Thyroid gland (tissue), 4 donors: ENCODE measurements around the gene WDR70. TPM values are rescaled to one million over a fixed set of nuclear protein-coding genes. Genes with fewer than 3 reads are reported as not detected.

ENCODE experiments used
- DNase-seq, 2 donors: peaks; one replicate each; pipeline ENCODE4 v3.0.0-alpha.2; 2019
- H3K27ac ChIP-seq, 3 donors: fragments of 200-600 bp; sonication (generic); 1 replicate in 2 of 3; 2 replicates in 1 of 3; pipeline ENCODE4 v1.5.1; 2016 to 2019; ENCODE audit warnings: mild to moderate bottlenecking in 1 of 3, moderate library complexity in 1 of 3
- H3K27me3 ChIP-seq: fragments of 200-600 bp; sonication (generic); one replicate; pipeline ENCODE4 v1.5.1; 2019
- H3K36me3 ChIP-seq, 2 donors: fragments of 200-600 bp; sonication (generic); one replicate each; pipeline ENCODE4 v1.5.1; 2016 to 2019
- H3K4me1 ChIP-seq, 2 donors: fragments of 200-600 bp; sonication (generic); one replicate each; pipeline ENCODE4 v1.5.1; 2017 to 2019
- H3K4me3 ChIP-seq, 3 donors: fragments of 200-600 bp; sonication (generic); replicated peaks in 1 of 3; 1 replicate in 2 of 3; 2 replicates in 1 of 3; pipeline ENCODE4 v1.5.1; 2016; ENCODE audit warnings: mild to moderate bottlenecking in 1 of 3
- H3K9me3 ChIP-seq: fragments of 200-600 bp; sonication (generic); one replicate; pipeline ENCODE4 v1.5.1; 2017
- POLR2A ChIP-seq, 2 donors: fragments of 450-650 bp; IDR thresholded peaks; one replicate each; pipeline ENCODE4 v1.6.1; 2017; ENCODE audit warnings: antibody characterized with exemption in 2 of 2, mild to moderate bottlenecking in 2 of 2, moderate library complexity in 1 of 2
- WGBS, 2 donors: methylation state at CpG; one replicate each; pipeline ENCODE4 v1.1.5; 2017; 5-methylcytosine and 5-hydroxymethylcytosine counted together
- intact Hi-C: fragments of 100-400 bp; cut with DNase I; formaldehyde crosslinking; loops from one replicate; pipeline ENCODE4 v1.15.1; 2023
- total RNA-seq, 4 donors: library from RNA; depleted of rRNA; stranded (reverse); fragments of >200 nt; gene quantifications; one replicate each; pipeline ENCODE4 v1.2.3, GENCODE V29; 2016
- TF ChIP-seq, protein P1 (sequence below), 6 experiments: fragments of 200-600 bp in 3 of 6; fragments of 450-650 bp in 3 of 6; sonication (generic) in 3 of 6; IDR thresholded peaks; one replicate each; pipeline ENCODE4 v1.5.1; 2016 to 2019; ENCODE audit warnings: antibody characterized with exemption in 6 of 6, mild to moderate bottlenecking in 2 of 6, inconsistent platforms in 1 of 6, moderate library complexity in 1 of 6

Gene WDR70
- total RNA-seq, 4 donors from 2014 or later = 31.3 to 103 (median 33.5) TPM

DNA sequence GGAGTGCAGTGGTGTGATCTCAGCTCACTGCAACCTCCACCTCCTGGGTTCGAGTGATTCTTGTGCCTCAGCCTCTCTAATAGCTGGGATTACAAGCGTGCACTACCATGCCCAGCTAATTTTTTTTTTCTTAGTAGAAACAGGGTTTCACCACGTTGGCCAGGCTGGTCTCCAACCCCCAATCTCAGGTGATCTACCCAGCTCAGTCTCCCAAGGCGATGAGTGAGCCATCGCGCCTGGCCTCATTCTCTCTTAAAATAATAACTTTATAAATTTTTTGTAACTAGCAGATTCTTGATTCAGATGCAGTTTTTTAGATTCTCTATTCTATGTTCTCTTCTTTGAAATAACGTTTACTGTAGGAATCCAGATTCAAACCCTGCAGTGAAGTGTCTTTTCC lies 333.6 kb downstream of the WDR70 start:
- Histone ChIP-seq H3K27ac (no peak overlapping the region), H3K4me1 (peaks cover 4 to 6% of the 10 kb centered on the region in 2 donors), H3K9me3 (no peaks in the 10 kb centered on the region), H3K27me3 (no peaks in the 10 kb centered on the region), H3K4me3 (no peak overlapping the region), H3K36me3 (no peaks in the 10 kb centered on the region)
- WGBS, 2 donors = 88 to 91% methylated on average over 7 of the region's 7 CpGs
- intact Hi-C loops = no loop called here
- TF ChIP-seq, protein P1, sequence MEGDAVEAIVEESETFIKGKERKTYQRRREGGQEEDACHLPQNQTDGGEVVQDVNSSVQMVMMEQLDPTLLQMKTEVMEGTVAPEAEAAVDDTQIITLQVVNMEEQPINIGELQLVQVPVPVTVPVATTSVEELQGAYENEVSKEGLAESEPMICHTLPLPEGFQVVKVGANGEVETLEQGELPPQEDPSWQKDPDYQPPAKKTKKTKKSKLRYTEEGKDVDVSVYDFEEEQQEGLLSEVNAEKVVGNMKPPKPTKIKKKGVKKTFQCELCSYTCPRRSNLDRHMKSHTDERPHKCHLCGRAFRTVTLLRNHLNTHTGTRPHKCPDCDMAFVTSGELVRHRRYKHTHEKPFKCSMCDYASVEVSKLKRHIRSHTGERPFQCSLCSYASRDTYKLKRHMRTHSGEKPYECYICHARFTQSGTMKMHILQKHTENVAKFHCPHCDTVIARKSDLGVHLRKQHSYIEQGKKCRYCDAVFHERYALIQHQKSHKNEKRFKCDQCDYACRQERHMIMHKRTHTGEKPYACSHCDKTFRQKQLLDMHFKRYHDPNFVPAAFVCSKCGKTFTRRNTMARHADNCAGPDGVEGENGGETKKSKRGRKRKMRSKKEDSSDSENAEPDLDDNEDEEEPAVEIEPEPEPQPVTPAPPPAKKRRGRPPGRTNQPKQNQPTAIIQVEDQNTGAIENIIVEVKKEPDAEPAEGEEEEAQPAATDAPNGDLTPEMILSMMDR (IDR thresholded peaks at IDR 0.05) = no peak
- no peak for TF ChIP-seq POLR2A (IDR thresholded peaks at IDR 0.05)
- no peak for DNase-seq

DNA sequence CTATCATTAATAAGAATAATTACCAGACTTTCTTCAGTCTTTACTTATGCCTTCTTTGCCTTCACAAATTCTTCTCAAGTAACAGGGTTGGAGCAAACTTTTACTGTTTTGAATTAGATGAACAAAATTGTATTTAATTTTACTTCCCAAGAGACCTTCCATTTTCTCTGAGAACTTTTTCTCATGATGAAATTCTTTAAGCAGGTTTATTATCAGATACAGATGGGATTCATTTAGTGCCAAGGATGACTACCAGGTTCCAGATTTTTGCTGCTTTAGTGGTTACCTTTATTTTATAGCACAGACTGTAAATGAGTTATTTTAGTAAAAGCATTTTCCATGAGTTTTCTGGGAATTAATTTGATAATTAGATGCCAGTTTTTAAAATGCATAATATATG lies 335.6 kb downstream of the WDR70 start:
- no peaks in the 10 kb centered on the region for H3K9me3 ChIP-seq
- H3K36me3 ChIP-seq = no peaks in the 10 kb centered on the region
- H3K4me3 ChIP-seq = no peak overlapping the region
- no peak for DNase-seq
- intact Hi-C loops = no loop called here
- H3K4me1 ChIP-seq = peaks cover 4 to 9% of the 10 kb centered on the region in 2 donors
- H3K27ac ChIP-seq = no peak overlapping the region
- H3K27me3 ChIP-seq = no peaks in the 10 kb centered on the region
- TF ChIP-seq POLR2A (IDR thresholded peaks at IDR 0.05) = no peak
- TF ChIP-seq, protein P1 (IDR thresholded peaks at IDR 0.05) = no peak

DNA sequence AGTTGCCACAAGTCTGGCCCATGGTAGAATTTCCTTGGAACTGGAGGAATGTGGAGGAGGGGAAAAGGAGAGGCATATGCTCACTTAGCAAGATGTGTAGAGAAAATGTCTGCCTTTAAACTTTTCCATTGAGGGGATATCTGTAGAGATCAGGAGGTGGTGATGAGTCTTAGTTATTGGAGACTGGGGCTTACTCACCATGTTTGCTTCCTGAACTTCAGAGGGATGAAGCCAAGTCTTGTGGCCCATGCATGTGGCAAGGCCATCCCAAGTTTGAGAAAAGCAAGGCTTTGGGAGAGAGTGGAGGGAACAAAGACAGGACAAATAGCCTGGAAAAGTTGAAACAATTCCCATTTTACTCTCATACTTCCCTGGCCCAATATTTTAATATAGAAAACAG lies 336.2 kb downstream of the WDR70 start:
- no peak for DNase-seq
- TF ChIP-seq POLR2A (IDR thresholded peaks at IDR 0.05) = no peak
- TF ChIP-seq, protein P1 (IDR thresholded peaks at IDR 0.05) = no peak
- no peak overlapping the region for H3K27ac ChIP-seq
- H3K4me3 ChIP-seq = no peak overlapping the region
- no peaks in the 10 kb centered on the region for H3K9me3 ChIP-seq
- no peaks in the 10 kb centered on the region for H3K36me3 ChIP-seq
- intact Hi-C loops = no loop called here
- H3K27me3 ChIP-seq = no peaks in the 10 kb centered on the region
- H3K4me1 ChIP-seq = peaks cover 4 to 9% of the 10 kb centered on the region in 2 donors

DNA sequence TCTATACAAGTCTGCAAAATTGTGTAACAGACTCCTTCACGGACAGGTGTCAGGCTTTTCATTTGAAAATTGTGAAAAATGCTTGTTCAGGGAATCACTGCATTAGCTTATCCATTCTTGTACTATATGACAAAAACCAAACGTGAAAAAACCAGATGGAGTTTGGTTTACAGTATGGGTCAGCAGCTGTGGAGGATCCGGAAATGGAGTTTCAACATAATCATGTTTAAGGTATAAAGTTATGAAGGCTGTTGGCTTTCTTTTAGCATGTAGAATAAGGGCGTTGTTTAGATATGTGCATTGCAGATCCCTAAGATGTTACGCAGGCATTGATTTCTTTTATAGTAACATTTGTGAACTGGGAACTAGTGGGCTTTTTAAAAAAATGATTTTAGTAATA lies 336.9 kb downstream of the WDR70 start:
- no peak overlapping the region for H3K4me3 ChIP-seq
- H3K9me3 ChIP-seq = no peaks in the 10 kb centered on the region
- DNase-seq = no peak
- intact Hi-C loops = no loop called here
- H3K27ac ChIP-seq = no peak overlapping the region
- peaks cover 4 to 9% of the 10 kb centered on the region in 2 donors for H3K4me1 ChIP-seq
- TF ChIP-seq, protein P1 (IDR thresholded peaks at IDR 0.05) = no peak
- no peak for TF ChIP-seq POLR2A (IDR thresholded peaks at IDR 0.05)
- WGBS, 2 donors = 95 to 96% methylated on average over 5 of the region's 5 CpGs
- no peaks in the 10 kb centered on the region for H3K27me3 ChIP-seq
- no peaks in the 10 kb centered on the region for H3K36me3 ChIP-seq

DNA sequence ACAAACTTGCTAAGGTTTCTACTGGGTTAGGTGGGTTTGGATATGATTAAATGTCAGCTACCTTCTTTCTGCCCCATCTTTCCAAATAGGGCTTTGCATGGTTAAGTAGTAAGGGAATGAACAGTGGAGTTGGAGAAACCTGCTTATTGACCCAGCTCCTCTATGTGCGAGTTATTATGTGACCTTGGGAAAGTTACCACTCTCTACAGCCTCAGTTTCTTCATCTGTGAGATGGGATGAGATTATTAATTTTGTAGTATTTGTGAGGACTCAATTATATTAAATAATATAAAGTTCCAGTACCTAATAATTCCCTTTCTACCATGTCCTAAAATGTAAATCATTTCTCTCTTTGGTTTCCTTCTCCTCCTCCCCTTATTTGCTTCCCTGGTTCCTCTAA lies 337.3 kb downstream of the WDR70 start:
- H3K27ac ChIP-seq = no peak overlapping the region
- 88 to 100% methylated on average over 1 of the region's 1 CpG for WGBS, 2 donors
- H3K9me3 ChIP-seq = no peaks in the 10 kb centered on the region
- no peaks in the 10 kb centered on the region for H3K36me3 ChIP-seq
- H3K4me3 ChIP-seq = no peak overlapping the region
- TF ChIP-seq POLR2A (IDR thresholded peaks at IDR 0.05) = no peak
- TF ChIP-seq, protein P1 (IDR thresholded peaks at IDR 0.05) = no peak
- intact Hi-C loops = no loop called here
- DNase-seq = no peak
- H3K27me3 ChIP-seq = no peaks in the 10 kb centered on the region
- peaks cover 4 to 9% of the 10 kb centered on the region in 2 donors for H3K4me1 ChIP-seq
